GM21367 (cell line): ENCODE measurements around the gene OSBPL8.
"Not testable (repeated sequence)": the region's sequence is repeated elsewhere in the genome, so short reads cannot be mapped to it uniquely, and the experiment has no call there.

ENCODE experiments used
- ATAC-seq: cut with Tn5 transposase; IDR thresholded peaks from one replicate; pipeline ENCODE4 v1.9.1; 2021; ENCODE audit not compliant: unreplicated experiment

The OSBPL8 gene

GRCh38 chr12:76529226-76529918 is 30.2 kb downstream of the OSBPL8 start:
- no peak for ATAC-seq

- no peak for ATAC-seq
These were observed 36.2 kb downstream of the OSBPL8 start for GRCh38 chr12:76523408-76523807.

- ATAC-seq: no peak
These were observed 39.2 kb downstream of the OSBPL8 start for GRCh38 chr12:76520348-76520747.

- ATAC-seq: no peak
These were observed 40.0 kb downstream of the OSBPL8 start for GRCh38 chr12:76519538-76519937.

GRCh38 chr12:76518699-76519098 is 40.9 kb downstream of the OSBPL8 start:
- no peak for ATAC-seq

- no peak for ATAC-seq
These were observed 44.3 kb downstream of the OSBPL8 start for GRCh38 chr12:76515271-76515670.

- ATAC-seq: peak; percentile 76
These were observed 48.4 kb downstream of the OSBPL8 start for GRCh38 chr12:76511116-76511716.

- no peak for ATAC-seq
These were observed 51.2 kb downstream of the OSBPL8 start for GRCh38 chr12:76508128-76508980.

GRCh38 chr12:76506149-76506548 is 53.4 kb downstream of the OSBPL8 start:
- ATAC-seq: no peak

GRCh38 chr12:76505050-76505449 is 54.5 kb downstream of the OSBPL8 start:
- no peak for ATAC-seq

- ATAC-seq: no peak
These were observed 55.0 kb downstream of the OSBPL8 start for GRCh38 chr12:76504606-76505005.

- no peak for ATAC-seq
These were observed 55.6 kb downstream of the OSBPL8 start for GRCh38 chr12:76503957-76504356.

- no peak for ATAC-seq
These were observed 58.2 kb downstream of the OSBPL8 start for GRCh38 chr12:76501390-76501789.

- ATAC-seq: not testable (repeated sequence)
These were observed 60.4 kb downstream of the OSBPL8 start for GRCh38 chr12:76499136-76499535.

GRCh38 chr12:76495556-76495955 is 64.0 kb downstream of the OSBPL8 start:
- ATAC-seq: no peak

GRCh38 chr12:76491292-76491691 is 68.3 kb downstream of the OSBPL8 start:
- no peak for ATAC-seq

GRCh38 chr12:76490763-76491162 is 68.8 kb downstream of the OSBPL8 start:
- ATAC-seq: no peak

- ATAC-seq: no peak
These were observed 69.8 kb downstream of the OSBPL8 start for GRCh38 chr12:76489737-76490136.

GRCh38 chr12:76486011-76486410 is 73.6 kb downstream of the OSBPL8 start:
- no peak for ATAC-seq

GRCh38 chr12:76480796-76481195 is 78.8 kb downstream of the OSBPL8 start:
- no peak for ATAC-seq

- ATAC-seq: no peak
These were observed 81.5 kb downstream of the OSBPL8 start for GRCh38 chr12:76478045-76478444.

GRCh38 chr12:76472862-76473261 is 86.7 kb downstream of the OSBPL8 start:
- ATAC-seq: not testable (repeated sequence)
